Spleen (tissue), 11 donors: Measurements from ENCODE around the gene FN3K. TPM values are rescaled to one million over a fixed set of nuclear protein-coding genes. Genes with fewer than 3 reads are reported as not detected.
"Not testable (repeated sequence)": the region's sequence is repeated elsewhere in the genome, so short reads cannot be mapped to it uniquely, and the experiment has no call there.

ENCODE experiments used
- DNase-seq: peaks from one replicate; pipeline ENCODE4 v3.0.0-alpha.2; 2020
- H3K27ac ChIP-seq, 8 donors: fragments of 200-600 bp; sonication (generic) in 7 of 8; 1 replicate in 4 of 8; 2 replicates in 4 of 8; pipeline versions ENCODE4 v1.5.0 to v1.8.0; 2016 to 2021; ENCODE audit warnings: inconsistent platforms in 4 of 8, mild to moderate bottlenecking in 4 of 8, moderate library complexity in 1 of 8
- H3K27me3 ChIP-seq, 7 donors: fragments of 200-600 bp; sonication (generic) in 6 of 7; replicated peaks in 1 of 7; 1 replicate in 4 of 7; 2 replicates in 3 of 7; pipeline versions ENCODE4 v1.5.0 to v1.8.0; 2016 to 2021; ENCODE audit warnings: inconsistent platforms in 3 of 7, mild to moderate bottlenecking in 1 of 7
- H3K36me3 ChIP-seq, 6 donors: fragments of 200-600 bp; sonication (generic) in 5 of 6; 1 replicate in 4 of 6; 2 replicates in 2 of 6; pipeline versions ENCODE4 v1.5.0 to v1.8.0; 2016 to 2021; ENCODE audit warnings: inconsistent platforms in 2 of 6
- H3K4me1 ChIP-seq, 6 donors: fragments of 200-600 bp; sonication (generic) in 5 of 6; 1 replicate in 3 of 6; 2 replicates in 3 of 6; pipeline versions ENCODE4 v1.5.0 to v1.8.0; 2016 to 2021; ENCODE audit warnings: inconsistent platforms in 3 of 6
- H3K4me3 ChIP-seq, 8 donors: fragments of 200-600 bp; sonication (generic) in 7 of 8; 1 replicate in 4 of 8; 2 replicates in 4 of 8; pipeline versions ENCODE4 v1.5.0 to v1.8.0; 2016 to 2021; ENCODE audit warnings: inconsistent platforms in 4 of 8, mild to moderate bottlenecking in 4 of 8, moderate library complexity in 2 of 8
- H3K9me3 ChIP-seq, 8 donors: fragments of 200-600 bp; sonication (generic) in 7 of 8; 1 replicate in 4 of 8; 2 replicates in 4 of 8; pipeline versions ENCODE4 v1.5.0 to v1.8.0; 2016 to 2021; ENCODE audit warnings: inconsistent platforms in 4 of 8
- POLR2A ChIP-seq, 3 donors: fragments of 450-650 bp; IDR thresholded peaks; one replicate each; pipeline ENCODE4 v1.5.1; 2017; ENCODE audit warnings: antibody characterized with exemption in 3 of 3, mild to moderate bottlenecking in 1 of 3
- POLR2AphosphoS5 ChIP-seq, 3 donors: sonication (generic); formaldehyde crosslinking; IDR thresholded peaks; one replicate each; pipeline ENCODE4 v1.5.1; 2017; ENCODE audit warnings: antibody characterized with exemption in 3 of 3
- WGBS, 5 donors: extraction: QIAGEN DNeasy Blood & Tissue Kit in 3 of 5; methylation state at CpG; one replicate each; pipeline versions ENCODE4 v1.1.5 to v1.1.7; 2013 to 2018; 5-methylcytosine and 5-hydroxymethylcytosine counted together
- intact Hi-C: fragments of 100-400 bp; cut with DNase I; formaldehyde crosslinking; loops from one replicate; pipeline ENCODE4 v1.15.0; 2023; ENCODE audit warnings: low total_unique reads
- polyA plus RNA-seq, 3 donors: library from polyadenylated mRNA; stranded (reverse); fragments of 200-250 nt; gene quantifications; one replicate each; pipeline ENCODE4 v1.2.1, GENCODE V29; 2013
- total RNA-seq, 7 donors: library from RNA; depleted of rRNA in 3 of 7; stranded (reverse); fragments of >200 nt in 3 of 7; fragmentation: NEBNext Ultra II Directional in 4 of 7; extraction: Animal tissue kit (Norgen Biotek cat#: 25700) in 4 of 7; gene quantifications; one replicate each; pipeline versions ENCODE4 v1.1.0 to v1.2.1, GENCODE V29; 2016 to 2021
- TF ChIP-seq, protein P1 (sequence below), 11 experiments: fragments of 200-600 bp in 7 of 11; fragments of 450-650 bp in 4 of 11; sonication (generic) in 4 of 11; IDR thresholded peaks in 8 of 11; conservative IDR thresholded peaks in 3 of 11; 1 replicate in 7 of 11; 2 replicates in 4 of 11; pipeline versions ENCODE4 v1.4.0 to v1.8.0; 2016 to 2021; ENCODE audit warnings: antibody characterized with exemption in 11 of 11, inconsistent platforms in 4 of 11, mild to moderate bottlenecking in 1 of 11
- donor health status: healthy with polysubstance abuse.
- donor health status: DM: no; HTN: no; CAD: no; lungs with moderate emphysema.
- donor health status: DM: no; HTN: no; CAD: no.
- donor health status: Bipolar disorder and iron deficiency.
- donor health status: healthy.
- donor health status: DM: no; HTN: no; CAD: no.
- donor health status: DM: yes; HTN: yes; CAD: no.

The FN3K gene
- total and polyA plus RNA-seq, 10 donors: 1.4 to 14.1 (median 6.3) TPM

- Histone ChIP-seq H3K27ac (no peak overlapping the region), H3K9me3 (no peaks in the 10 kb centered on the region), H3K36me3 (peaks cover 0 to 88% (median 26%) of the 10 kb centered on the region in 6 donors), H3K27me3 (no peaks in the 10 kb centered on the region), H3K4me1 (peaks cover 0 to 37% (median 4%) of the 10 kb centered on the region in 6 donors), H3K4me3 (no peak overlapping the region)
- 76 to 85% (median 81%) methylated on average over 20 to 24 of the region's 24 CpGs for WGBS, 5 donors
- TF ChIP-seq POLR2AphosphoS5 (IDR thresholded peaks at IDR 0.05) (no peak), POLR2A (IDR thresholded peaks at IDR 0.05) (no peak)
- TF ChIP-seq, protein P1, sequence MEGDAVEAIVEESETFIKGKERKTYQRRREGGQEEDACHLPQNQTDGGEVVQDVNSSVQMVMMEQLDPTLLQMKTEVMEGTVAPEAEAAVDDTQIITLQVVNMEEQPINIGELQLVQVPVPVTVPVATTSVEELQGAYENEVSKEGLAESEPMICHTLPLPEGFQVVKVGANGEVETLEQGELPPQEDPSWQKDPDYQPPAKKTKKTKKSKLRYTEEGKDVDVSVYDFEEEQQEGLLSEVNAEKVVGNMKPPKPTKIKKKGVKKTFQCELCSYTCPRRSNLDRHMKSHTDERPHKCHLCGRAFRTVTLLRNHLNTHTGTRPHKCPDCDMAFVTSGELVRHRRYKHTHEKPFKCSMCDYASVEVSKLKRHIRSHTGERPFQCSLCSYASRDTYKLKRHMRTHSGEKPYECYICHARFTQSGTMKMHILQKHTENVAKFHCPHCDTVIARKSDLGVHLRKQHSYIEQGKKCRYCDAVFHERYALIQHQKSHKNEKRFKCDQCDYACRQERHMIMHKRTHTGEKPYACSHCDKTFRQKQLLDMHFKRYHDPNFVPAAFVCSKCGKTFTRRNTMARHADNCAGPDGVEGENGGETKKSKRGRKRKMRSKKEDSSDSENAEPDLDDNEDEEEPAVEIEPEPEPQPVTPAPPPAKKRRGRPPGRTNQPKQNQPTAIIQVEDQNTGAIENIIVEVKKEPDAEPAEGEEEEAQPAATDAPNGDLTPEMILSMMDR (IDR thresholded peaks at IDR 0.05 in 8 of 11, conservative IDR thresholded peaks at IDR 0.05 in 3 of 11): peak in 9 of 11 experiments; percentile 28 to 62 (median 52)
- intact Hi-C loops: no loop called here
- no peak for DNase-seq
Measured at GRCh38 chr17:82767041-82767754, 31.8 kb downstream of the FN3K start.

DNA sequence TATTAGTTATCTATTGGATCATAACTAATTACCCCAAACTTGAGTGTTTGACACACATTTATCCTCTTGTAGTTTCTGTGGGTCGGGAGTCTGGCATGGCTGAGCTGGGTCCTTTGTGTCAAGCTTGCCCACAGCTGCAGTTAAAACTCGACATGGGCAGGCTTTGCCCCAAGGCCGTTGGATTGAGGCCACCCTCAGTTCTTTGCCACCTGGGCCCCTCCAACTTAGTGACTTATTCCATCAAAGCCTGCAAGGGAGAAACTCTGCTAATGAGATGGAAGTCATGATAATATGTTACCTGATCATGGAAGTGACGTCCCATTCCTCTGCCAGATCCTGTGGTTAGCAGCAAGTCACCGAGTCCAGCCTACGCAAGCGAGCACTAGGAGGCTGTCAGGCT lies 33.6 kb downstream of the FN3K start:
- TF ChIP-seq POLR2A (IDR thresholded peaks at IDR 0.05): no peak
- TF ChIP-seq, protein P1 (IDR thresholded peaks at IDR 0.05 in 8 of 11, conservative IDR thresholded peaks at IDR 0.05 in 3 of 11): no peak
- Histone ChIP-seq H3K4me1 (peaks cover 0 to 21% (median 4%) of the 10 kb centered on the region in 6 donors), H3K36me3 (peaks cover 0 to 85% (median 33%) of the 10 kb centered on the region in 6 donors), H3K4me3 (no peak overlapping the region), H3K27me3 (no peaks in the 10 kb centered on the region), H3K9me3 (no peaks in the 10 kb centered on the region), H3K27ac (no peak overlapping the region)
- WGBS, 5 donors: 91 to 98% (median 95%) methylated on average over 7 of the region's 7 CpGs
- intact Hi-C loops: no loop called here
- no peak for DNase-seq

- TF ChIP-seq POLR2A (IDR thresholded peaks at IDR 0.05) (no peak), POLR2AphosphoS5 (IDR thresholded peaks at IDR 0.05) (no peak)
- TF ChIP-seq, protein P1 (IDR thresholded peaks at IDR 0.05 in 8 of 11, conservative IDR thresholded peaks at IDR 0.05 in 3 of 11): no peak
- H3K36me3 ChIP-seq: peaks cover 0 to 69% (median 25%) of the 10 kb centered on the region in 6 donors
- H3K27me3 ChIP-seq: no peaks in the 10 kb centered on the region
- intact Hi-C loops: no loop called here
- H3K4me3 ChIP-seq: no peak overlapping the region
- WGBS, 5 donors: 91 to 100% (median 97%) methylated on average over 3 of the region's 3 CpGs
- H3K9me3 ChIP-seq: no peaks in the 10 kb centered on the region
- peaks cover 0 to 30% (median 19%) of the 10 kb centered on the region in 6 donors for H3K4me1 ChIP-seq
- H3K27ac ChIP-seq: no peak overlapping the region
- no peak for DNase-seq
Measured at GRCh38 chr17:82772026-82772425, 36.6 kb downstream of the FN3K start.

DNA sequence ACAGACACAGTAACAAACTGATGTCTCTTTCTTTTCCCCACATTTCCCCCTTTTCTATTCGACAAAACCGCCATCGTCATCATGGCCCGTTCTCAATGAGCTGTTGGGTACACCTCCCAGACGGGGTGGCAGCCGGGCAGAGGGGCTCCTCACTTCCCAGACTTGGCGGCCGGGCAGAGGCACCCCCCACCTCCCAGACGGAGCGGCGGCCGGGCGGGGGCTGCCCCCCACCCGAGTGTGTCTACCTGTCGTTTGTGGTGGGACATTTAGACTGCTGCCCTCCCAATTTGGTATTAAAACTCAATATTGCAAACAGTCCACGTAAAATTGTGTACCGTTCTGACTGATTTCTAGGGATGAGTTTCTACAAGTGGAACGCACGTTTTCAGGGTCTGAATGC lies 39.0 kb downstream of the FN3K start:
- H3K27me3 ChIP-seq, intact Hi-C loops, H3K4me3 ChIP-seq, DNase-seq, H3K9me3 ChIP-seq: not testable (repeated sequence)
- Histone ChIP-seq H3K4me1 (peaks cover 0 to 30% (median 19%) of the 10 kb centered on the region in 6 donors), H3K27ac (peak overlapping the region in 3 of 8 donors; percentile 18 to 71 (median 68)), H3K36me3 (peaks cover 0 to 50% (median 12%) of the 10 kb centered on the region in 6 donors)
- 87 to 90% (median 88%) methylated on average over 19 of the region's 19 CpGs for WGBS, 5 donors
